Dedifferentiated amniotic fluid mesenchymal stem cell (primary cell): ENCODE measurements around the gene MEIS2.

ENCODE experiments used
- DNase-seq: peaks from one replicate; pipeline ENCODE4 v3.0.0-alpha.2; 2016; ENCODE audit errors: extremely low spot score

MEIS2 gene

DNA sequence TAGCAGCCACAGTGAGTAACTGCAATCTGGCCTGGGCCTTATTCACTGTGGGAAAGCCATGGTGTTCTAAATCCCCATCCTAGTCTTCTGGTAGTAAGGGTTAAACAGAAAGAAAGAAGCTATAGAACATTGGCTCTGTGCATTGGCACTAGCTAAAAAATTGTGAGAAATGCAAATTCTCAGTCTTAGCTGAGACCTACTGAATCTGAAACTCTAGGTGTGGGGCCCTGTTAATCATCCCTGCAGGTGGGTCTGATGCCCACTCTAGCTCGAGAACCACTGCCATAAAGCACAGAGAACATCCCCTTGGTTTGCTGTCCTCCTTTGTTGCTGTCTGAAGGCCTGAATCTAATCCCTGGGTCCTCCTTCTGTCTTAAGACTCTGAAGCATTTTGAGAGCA is 59.3 kb downstream of the MEIS2 start:
- no peak for DNase-seq

DNA sequence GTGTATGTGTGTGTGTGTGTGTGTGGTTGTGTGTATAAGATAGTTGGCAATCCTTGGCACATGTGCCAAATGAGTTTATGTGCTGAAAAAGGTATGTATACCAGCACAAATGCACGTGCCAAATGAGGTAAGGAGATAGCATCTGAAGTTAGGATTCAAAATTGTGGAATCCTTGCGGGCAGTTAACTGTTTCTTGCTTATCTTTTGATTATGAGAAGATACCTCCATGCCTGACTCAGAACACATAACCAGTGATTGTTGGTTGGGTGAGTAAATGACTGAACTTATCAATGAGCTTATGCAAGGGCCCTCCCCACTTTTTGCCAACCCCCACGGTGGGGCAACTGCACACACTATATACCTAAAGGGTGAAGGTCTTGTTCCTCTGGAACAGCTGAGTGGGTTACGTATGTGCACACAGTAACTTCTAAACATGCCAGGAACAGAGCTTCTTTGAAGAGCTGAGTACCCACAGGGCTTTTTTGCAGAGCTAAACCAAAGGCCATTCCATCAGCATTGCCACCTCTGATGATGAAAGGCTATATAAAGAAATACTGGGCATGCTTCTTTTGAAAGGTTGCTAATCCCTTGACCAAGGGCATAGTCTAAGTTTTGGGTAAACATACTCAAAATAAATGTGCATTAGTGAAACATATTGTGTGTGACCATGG is 60.1 kb downstream of the MEIS2 start:
- no peak for DNase-seq

DNA sequence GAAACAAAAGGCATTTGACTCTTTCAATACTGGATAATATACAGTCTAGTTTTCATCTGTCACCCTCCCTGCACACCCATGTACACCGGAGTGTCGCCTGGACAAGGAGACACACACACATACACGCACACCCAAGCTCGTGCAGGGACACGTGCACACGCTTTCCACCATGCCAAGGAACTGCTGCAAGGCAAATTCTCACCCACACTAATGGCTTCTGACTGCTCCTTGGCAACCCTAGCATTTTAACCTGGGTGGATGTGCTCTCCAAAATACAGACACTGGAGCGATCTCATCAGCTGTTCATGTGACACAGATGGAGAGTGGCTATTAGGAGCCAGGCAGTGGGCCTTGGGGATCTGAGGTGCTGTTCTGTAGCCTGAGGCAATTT is 61.6 kb downstream of the MEIS2 start:
- no peak for DNase-seq

DNA sequence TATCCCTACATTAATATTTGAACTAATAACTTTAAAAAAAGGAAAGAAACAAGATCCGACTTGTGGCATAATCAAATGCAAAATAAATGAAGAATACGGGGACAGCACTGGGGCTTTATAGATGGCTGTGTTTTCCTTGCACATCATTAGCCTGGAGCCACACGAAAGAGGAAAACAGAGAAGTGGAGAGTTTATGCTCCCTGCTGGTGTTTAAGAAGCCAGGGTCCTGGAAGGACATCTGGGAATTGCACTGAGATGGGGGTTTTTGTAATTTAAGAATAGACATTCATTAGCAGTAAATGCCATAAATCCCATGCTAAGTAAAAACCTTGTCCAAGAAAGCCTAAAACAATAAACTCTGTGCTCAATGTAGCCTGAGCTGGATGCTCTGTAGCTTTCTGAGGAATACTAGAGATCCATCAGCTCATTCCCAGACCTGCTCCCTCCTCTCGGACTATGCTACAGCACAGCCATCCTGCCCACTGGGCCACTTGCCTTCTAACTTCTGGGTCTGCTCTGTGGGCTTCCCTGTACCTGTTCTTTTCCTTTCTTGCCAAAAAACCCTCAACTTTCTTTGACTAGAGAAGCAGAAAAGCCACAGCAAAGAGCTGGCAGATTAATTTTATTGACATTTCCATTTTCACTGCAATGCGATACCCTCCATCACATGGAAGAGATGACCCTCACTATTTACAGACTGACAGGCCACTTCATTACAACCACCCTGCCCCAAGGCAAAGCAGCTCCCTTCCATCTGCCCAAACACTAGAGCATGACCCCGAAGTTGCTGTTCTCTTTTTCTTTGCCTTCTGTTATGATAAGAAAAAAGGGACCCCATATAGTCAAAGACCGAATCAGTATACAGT is 62.3 kb downstream of the MEIS2 start:
- DNase-seq = no peak

DNA sequence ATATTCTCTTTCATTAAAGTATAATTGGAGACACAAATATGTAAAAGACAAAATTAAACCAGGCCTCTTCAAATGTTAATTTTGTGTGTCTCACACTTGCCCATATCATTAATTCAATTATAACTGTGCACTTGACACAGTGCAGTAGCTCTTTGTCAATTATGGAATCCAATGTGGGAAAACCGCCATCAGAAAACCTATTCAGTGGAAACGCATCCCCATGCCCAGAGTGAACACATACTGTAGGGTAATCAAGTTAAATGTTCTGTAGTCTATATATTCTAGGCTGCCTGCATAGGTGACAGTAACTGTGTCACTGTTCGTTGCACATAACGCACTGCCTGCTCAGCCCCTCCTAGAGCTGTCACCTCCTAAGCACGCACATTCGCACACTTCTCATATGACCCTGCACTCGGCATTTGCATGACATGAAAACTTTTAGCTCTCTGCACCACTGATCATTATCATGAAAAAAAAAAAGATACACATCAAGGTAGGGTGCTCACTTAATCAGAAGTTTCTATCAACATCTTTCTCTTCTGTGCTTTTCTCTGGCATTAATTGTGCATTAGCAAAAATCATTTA is 63.2 kb downstream of the MEIS2 start:
- no peak for DNase-seq

DNA sequence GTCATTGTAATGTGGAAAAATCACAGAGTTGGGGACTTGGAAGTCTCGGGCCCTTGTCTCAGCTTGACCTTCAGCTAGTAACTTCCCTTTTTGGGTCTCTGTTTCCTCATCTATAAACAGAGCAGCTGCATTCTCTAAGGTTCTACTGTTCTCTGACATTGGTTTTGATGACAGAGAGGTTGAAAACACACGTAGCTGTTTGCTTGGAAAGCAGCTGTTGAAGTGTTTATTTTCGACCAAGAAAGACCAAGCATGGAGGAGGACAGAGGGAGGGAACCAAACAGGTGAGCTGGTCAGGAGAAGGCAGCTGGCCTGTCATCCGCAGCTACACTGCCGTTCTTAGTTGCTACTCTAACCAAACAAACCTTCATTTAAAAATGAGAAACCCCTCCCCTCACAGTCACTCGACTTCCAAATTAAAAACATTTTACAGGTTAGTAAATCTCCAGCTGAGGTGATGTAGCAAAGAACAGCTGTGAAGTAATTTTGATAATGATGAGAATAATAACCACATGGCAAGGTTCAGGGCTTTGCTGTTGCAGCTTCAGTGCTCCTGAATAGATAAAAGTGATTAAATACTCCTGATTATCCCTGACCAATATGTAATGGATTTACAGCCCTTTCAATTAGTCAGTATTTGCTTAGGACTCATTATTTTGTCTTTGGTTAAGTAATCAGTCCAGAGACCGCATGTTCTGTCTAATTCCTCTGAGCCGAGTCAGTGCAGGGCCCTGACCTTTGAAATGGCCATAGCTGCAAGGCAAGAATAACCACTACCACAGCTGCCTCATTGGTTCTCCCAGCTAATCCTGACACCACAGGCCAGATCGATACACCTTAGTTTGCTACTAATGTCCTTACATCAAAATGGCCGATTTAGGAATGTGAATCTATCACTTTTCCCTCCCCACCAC is 65.3 kb downstream of the MEIS2 start:
- no peak for DNase-seq

DNA sequence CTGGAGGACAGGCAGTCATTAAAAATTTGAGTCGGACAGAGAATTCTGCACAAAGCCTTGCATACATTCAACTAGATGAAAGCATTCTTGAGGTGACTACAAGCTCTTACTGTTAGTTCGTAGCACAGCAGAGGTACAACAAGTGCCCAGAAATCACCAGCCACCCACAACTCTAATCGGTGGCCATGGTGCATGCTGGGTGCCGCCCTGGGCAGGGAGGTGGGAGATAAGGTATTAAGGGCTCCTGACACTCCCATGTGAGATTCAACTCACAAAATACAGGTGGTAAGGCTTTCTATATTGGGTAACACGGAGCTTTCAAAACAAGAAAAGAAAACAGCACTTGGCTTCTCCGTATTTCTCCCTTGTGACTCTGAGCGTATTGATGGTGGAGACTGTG is 66.0 kb downstream of the MEIS2 start:
- DNase-seq = no peak

DNA sequence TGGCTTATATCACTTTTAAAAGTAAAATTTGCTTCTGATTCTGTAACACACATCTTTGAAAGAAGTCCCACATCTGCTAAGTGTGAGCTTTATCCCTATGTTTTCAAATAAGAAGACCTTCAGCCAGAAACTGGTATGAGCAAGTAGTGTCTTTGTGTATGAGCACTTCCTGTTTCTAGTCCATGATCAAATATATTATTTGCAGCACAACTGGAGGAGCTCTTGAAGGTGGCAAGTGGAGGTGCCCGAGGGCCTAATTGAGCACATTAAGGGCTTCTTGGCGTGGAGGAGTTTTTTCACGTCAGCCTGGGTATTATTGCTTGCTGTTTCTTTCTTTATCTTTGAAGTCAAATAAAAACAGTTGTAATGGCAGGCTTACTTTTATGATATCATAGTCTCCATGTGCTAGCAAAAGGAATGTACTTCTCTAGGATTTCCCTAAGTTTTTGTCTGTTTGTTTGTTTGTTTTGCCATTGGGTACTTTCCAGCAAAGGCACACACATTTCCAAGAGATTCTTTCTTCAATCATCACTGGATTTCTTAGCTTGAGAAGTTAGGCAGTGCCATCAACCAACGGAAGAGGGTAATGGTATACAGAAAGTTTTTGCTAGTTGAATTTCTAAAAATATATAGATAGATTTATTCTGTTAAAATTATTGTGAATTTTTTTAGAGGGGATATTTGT is 68.1 kb downstream of the MEIS2 start:
- DNase-seq = peak; percentile 32

DNA sequence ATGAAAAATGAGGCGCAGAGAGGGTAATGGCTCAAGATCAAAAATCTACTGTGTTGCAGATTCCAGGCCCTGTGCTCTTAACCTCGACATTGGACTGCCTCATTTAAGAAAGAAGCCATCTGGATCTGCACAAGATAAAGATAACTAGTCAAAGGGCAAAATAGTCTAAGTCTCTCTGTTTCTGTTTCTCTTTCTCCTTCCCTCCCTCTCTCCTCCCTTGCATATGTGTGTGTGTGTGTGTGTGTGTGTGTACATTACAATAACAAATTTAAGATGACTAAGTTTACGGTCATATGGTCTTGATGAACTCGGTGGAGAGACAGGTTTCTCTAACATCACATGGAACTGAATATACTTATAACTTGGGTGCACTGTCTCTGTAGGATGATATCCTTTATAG is 69.2 kb downstream of the MEIS2 start:
- peak; percentile 46 for DNase-seq

DNA sequence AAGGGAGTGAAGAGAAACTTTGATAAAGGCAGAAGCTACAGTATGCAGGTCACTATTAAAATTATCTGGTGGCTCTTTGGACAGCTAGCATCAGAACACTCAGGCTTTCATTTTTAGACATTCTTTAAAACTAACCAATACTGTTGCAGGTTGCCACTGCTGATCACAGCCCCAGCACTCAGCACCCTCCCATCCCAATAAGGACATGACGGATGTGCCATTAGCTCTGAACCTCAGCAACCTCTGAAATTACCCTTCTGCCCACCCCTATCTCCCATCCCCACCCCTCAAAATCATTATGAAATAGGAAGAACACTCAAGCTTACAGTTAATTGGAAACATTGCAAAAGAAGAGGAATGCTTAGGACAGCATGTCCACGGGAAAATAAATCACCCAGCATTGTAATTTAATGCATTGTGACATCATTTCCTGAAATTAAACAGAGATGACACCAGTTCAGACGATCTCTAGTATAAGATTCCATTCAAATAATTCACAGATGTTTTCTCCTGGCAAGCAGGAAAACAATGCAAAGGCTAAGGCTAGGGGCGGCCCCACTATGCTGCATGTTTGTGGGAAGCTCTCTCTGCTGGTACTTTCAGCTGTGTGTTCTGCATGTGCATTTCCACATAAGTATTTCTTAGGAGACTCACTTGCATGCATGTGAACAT is 71.6 kb downstream of the MEIS2 start:
- peak; percentile 49 for DNase-seq

DNA sequence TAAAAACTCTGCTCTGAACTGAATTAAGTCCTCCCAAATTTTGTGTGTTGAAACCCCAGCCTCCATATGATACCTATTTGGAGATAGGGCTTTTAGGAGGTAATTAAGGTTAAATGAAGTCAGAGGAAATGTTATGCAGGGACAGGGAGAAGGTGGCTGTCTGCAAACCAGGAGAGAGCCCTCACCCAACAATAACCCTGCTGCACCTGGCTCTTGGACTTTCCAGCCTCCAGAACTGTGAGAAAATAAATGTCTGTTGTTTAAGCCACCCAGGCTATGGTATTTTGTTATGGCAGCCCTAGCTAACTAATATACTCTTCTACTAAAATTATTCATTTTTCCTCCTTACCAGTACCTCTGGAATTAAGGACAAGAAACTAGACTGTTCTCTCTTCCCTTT is 79.5 kb downstream of the MEIS2 start:
- DNase-seq = no peak

DNA sequence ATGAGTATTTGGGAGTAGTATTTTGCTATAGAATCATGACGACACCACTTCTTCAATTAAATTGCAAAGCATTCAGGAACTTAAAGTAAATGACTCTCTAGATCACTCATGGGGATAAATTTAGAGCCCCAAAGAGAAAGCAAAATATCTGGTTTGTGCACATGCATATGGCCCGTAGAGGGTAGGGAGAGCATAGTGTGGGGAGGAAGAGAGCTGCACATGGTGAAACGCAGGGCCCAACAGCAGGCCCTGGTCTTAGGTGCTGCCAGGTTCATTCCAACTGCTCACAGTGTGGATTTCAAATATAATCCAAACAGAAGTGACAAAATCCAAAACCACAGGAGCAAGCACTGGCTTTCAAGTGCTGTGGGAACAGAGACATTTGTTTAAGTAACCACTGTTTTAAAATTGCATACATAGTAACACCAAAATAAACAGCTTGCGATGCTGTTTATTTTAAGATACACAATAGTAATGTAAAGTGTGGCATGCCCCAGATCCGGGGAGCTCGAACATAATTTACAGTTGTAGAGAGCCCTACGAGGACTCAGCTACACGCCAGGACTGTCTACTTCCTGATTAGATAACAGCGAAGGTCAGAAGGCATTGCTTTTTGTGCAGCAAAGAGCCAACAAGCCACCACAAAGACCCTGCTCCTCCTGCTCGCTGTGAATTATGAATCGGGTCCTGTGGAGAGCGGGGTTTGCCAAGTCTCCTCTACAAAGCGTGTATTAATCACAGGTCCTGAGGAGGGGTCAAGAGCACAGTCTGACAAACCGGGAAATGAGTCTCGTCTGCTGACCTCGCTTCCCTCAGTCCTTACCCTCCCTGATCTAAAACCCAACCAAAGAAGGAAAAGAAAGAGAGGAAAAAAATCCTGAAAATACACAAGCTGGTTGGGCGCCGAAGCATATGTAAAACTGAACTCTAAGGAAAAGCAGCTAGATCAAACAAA is 80.6 kb downstream of the MEIS2 start:
- no peak for DNase-seq

DNA sequence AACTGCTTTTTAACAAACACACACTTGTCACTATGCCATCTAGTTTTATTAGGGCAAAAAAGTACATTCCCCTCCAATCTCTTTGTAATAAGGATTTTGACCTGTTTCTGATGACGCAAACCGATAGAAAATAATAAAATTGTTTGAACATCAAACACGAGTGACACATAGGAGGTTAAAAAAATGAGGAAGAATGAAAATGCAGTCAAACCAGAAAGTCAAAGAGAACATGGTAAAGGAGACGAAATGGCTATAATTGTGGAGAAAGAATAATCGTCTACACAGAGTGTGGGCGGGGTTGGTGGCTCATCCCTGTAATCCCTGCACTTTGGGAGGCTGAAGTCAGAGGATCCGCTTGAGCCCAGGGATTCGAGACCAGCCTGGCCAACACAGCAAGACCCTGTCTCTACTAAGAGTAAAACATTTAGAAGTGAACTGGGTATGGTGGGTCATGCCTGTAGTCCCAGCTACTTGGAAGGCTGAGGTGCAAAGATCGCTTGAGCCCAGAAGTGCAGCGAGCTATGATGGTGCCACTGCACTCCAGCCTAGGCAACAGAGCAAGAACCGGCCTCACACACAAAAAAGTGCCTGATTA is 83.2 kb downstream of the MEIS2 start:
- no peak for DNase-seq

DNA sequence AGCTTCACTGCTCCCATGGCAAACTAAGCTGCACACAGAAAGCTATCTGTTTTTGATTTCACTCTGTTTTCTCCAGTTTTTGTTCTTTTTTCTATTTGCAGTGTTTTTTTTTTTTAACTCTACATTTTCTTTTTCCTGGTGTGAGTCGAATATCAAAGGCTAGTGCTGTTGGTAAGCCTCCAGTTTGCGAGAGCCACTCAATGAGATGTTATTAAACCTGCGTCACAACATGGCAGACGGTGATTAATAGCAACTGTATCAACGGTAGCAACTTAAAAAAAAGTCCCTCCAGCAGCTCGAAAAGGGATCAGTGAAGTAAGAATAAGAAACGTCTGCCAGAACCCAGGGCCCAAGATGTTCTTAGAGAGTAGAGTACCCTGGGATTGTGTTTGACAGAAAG is 84.1 kb downstream of the MEIS2 start:
- DNase-seq = no peak

DNA sequence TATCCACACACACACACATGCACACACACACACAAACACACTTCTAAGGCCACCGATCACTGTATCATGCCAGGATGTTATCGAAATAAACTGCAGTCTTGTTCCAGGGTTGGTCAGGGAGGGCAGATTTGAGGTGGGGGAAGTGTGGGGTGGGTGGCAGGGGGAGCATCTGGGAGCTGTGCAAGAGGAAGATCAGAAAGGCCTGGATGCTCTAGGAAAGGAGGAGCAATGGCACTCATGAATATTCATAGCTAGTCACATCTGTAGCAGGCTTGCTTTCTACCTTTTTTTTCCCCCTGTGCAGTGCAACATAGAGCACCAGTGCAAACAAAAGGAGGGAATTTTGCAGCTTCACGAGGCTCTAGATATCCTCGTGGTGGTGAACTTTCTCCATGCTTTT is 84.9 kb downstream of the MEIS2 start:
- no peak for DNase-seq

DNA sequence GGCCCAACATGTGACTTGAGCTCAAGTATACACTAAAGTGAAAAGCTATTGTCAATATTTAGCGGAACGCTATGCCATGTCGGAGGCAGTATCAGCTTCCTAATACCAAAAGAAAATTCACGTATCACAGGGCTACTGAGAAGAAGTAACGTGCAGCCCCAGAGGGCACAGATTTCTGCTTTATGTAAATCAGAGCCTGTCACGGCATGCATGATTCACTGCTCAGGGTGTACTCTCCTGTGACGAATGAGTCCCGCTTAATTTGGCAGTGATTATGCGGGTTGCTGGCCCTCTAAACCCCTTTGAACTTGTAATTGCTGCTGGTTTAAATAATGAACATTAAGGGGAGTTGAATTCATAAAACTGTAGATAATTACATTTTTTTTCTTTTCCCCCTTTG is 85.3 kb downstream of the MEIS2 start:
- peak; percentile 82 for DNase-seq

DNA sequence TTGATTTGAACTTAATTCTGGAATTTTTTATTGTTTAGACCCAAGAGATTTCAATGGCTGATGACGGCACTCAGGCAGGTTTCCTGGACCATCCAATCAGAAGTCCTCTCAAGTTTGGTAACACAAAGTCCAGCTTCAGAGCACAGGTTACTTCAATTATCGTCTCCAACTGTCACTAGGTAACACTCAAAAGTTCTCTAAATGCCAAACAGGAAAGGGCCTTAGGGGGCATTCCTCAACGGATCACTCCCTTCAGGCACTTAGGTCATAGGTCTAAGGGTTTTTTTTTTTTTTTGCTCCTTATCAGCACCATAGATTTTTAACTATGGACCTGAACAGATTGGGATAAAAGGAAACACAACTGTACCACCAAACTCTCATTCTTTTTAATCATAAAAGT is 85.8 kb downstream of the MEIS2 start:
- no peak for DNase-seq

DNA sequence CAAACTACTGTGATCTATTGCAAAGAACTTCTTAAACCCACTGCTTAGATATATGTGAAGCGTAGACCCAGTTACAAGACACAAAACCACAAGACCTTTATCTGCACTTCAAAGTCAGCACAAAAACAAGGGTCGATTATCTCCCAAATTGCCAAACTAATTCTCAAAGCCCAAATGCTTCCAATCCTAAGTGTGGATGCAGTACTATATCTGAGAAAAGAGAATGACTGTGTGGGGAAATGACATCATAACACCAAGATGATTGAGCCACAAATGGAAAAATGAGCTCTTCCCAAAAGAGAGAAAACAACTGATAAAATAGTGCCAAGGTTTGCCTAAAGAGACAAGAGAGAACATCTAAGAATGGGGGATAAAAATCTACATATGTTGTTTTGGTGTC is 86.2 kb downstream of the MEIS2 start:
- DNase-seq = no peak

DNA sequence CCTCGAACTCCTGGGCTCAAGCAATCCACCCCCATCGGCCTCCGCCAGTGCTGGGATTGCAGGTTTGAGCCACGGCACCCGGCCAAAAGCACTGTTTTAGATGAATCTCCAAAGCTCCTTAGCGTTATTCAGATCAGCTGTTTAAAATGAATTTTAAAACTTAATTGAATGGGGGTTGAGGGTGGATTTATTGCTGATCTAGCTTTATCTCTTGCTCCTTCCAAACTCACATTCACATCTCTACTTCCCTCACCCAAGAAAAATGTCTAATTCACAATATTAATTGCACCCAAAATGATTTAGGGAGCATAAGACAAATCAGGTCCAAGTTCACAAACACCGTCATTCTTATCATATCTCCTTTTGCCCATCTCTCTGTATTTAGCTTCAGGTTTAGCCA is 89.8 kb downstream of the MEIS2 start:
- DNase-seq = no peak
